Epithelial cell of esophagus (primary cell): ENCODE results near the gene PPIF.

Source experiments
- DNase-seq: peaks from one replicate; pipeline ENCODE4 v3.0.0; 2010; ENCODE audit warnings: low read depth
- H3K4me3 ChIP-seq: 2 replicates; pipeline ENCODE4 v1.5.1; 2011; ENCODE audit warnings: mild to moderate bottlenecking, low read length, control low read depth
- TF ChIP-seq, protein P1 (sequence below): IDR thresholded peaks from 2 replicates; pipeline ENCODE4 v1.5.1; 2011; ENCODE audit warnings: low read depth, mild to moderate bottlenecking, low read length, control low read depth, inconsistent platforms; ENCODE audit not compliant: insufficient read depth; ENCODE audit errors: missing control alignments

PPIF gene

GRCh38 chr10:79353726-79354125, 6.5 kb downstream of the PPIF start:
- H3K4me3 ChIP-seq: no peak overlapping the region
- DNase-seq: no peak
- TF ChIP-seq, protein P1, sequence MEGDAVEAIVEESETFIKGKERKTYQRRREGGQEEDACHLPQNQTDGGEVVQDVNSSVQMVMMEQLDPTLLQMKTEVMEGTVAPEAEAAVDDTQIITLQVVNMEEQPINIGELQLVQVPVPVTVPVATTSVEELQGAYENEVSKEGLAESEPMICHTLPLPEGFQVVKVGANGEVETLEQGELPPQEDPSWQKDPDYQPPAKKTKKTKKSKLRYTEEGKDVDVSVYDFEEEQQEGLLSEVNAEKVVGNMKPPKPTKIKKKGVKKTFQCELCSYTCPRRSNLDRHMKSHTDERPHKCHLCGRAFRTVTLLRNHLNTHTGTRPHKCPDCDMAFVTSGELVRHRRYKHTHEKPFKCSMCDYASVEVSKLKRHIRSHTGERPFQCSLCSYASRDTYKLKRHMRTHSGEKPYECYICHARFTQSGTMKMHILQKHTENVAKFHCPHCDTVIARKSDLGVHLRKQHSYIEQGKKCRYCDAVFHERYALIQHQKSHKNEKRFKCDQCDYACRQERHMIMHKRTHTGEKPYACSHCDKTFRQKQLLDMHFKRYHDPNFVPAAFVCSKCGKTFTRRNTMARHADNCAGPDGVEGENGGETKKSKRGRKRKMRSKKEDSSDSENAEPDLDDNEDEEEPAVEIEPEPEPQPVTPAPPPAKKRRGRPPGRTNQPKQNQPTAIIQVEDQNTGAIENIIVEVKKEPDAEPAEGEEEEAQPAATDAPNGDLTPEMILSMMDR: no peak

- no peak for DNase-seq
- TF ChIP-seq, protein P1: no peak
- H3K4me3 ChIP-seq: no peak overlapping the region
These were observed 6.9 kb downstream of the PPIF start for GRCh38 chr10:79354141-79354540.

DNA sequence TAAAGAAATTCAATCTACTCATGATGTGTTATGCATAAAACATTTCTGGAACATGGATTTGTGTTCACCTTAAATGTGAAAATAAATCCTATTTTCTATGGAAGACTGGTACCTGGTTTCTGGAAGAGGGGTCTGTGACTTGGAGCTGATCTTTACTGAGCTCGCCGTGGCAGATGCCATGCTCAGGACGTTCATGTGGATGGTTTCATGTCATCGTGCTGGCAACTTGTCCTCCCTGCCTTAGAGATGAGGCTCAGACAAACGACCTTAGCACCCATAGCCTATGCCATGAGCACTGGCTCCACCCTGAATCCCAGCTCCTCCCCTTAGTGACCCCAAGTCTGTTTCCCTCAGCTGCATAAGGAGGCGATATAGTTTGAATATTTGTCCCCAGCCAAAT, 7.3 kb downstream of the PPIF start:
- TF ChIP-seq, protein P1: no peak
- DNase-seq: no peak
- no peak overlapping the region for H3K4me3 ChIP-seq

GRCh38 chr10:79355420-79356017, 8.2 kb downstream of the PPIF start:
- TF ChIP-seq, protein P1: no peak
- DNase-seq: no peak
- H3K4me3 ChIP-seq: no peak overlapping the region

GRCh38 chr10:79356104-79356503, 8.8 kb downstream of the PPIF start:
- no peak overlapping the region for H3K4me3 ChIP-seq
- TF ChIP-seq, protein P1: no peak
- no peak for DNase-seq

DNA sequence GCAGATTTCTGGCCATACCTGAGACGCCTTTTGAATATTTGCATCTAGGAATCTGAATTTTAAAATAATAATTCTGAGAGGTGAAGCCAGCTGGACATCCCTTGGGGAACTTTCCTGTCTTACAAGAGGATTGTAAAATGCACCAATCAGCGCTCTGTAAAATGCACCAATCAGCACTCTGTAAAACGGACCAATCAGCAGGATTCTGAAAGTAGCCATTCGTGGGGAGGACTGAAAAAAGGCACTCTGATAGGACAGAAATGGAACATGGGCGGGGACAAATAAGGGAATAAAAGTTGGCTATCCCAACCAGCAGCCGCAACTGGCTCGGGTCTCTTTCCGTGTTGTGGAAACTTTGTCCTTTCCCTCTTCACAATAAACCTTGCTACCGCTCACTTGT, 9.9 kb downstream of the PPIF start:
- TF ChIP-seq, protein P1: no peak
- no peak overlapping the region for H3K4me3 ChIP-seq
- no peak for DNase-seq

DNA sequence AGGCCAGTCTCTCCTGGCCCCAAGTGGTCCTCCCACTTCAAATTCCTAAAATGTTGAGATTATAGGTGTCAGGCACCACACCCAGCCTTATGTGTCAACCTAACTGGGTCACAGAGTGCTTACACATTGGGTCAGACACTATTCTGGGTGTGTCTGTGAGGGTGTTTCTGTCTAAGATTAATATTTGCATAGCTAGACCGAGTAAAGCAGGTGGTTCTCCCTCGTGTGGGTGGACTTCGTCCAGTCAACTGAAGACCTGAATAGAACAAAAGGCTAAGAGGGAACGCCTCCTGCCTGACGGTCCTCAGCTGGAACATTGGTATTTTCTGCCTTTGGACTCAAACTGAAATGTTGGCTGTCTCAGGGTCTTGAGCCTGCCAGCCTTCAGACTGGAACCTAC, 11.5 kb downstream of the PPIF start:
- H3K4me3 ChIP-seq: no peak overlapping the region
- DNase-seq: peak; percentile 47
- TF ChIP-seq, protein P1: no peak
